Measurements from ENCODE around the gene LGI4. TPM values are rescaled to one million over a fixed set of nuclear protein-coding genes. Genes with fewer than 3 reads are reported as not detected.
A peak's percentile ranks its signal among the peaks of the same experiment; 100 is the strongest.

The LGI4 gene
- polyA plus RNA-seq, 1 experiment, result 0.25 TPM

GRCh38 chr19:35143818-35144217, 9.0 kb upstream of the LGI4 start:
- no peak for DNase-seq (ENCODE audit: low read depth)
- CTCF ChIA-PET, result interaction anchor here (0.7 to 4.8 kb wide), 4 partner anchors 10 to 121 kb away, joined by 3 to 41 read pairs (median 7); partner anchors contain the start of genes FXYD3 and FXYD5
- POLR2A ChIA-PET, result no interaction called here
- H3K27me3 ChIP-seq (ENCODE audit: control insufficient read depth, insufficient read depth, low read length), result peaks cover 2% of the 10 kb centered on the region; the same call in 1 of the 2 replicates
- no peak overlapping the region for H3K4me3 ChIP-seq (ENCODE audit: low read depth, low read length)
- TF ChIP-seq, protein P1, sequence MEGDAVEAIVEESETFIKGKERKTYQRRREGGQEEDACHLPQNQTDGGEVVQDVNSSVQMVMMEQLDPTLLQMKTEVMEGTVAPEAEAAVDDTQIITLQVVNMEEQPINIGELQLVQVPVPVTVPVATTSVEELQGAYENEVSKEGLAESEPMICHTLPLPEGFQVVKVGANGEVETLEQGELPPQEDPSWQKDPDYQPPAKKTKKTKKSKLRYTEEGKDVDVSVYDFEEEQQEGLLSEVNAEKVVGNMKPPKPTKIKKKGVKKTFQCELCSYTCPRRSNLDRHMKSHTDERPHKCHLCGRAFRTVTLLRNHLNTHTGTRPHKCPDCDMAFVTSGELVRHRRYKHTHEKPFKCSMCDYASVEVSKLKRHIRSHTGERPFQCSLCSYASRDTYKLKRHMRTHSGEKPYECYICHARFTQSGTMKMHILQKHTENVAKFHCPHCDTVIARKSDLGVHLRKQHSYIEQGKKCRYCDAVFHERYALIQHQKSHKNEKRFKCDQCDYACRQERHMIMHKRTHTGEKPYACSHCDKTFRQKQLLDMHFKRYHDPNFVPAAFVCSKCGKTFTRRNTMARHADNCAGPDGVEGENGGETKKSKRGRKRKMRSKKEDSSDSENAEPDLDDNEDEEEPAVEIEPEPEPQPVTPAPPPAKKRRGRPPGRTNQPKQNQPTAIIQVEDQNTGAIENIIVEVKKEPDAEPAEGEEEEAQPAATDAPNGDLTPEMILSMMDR (IDR thresholded peaks at IDR 0.05; ENCODE audit: insufficient read depth, low read depth, low read length), result no peak
- H3K36me3 ChIP-seq (ENCODE audit: control insufficient read depth, insufficient read depth, low read length), result no peaks in the 10 kb centered on the region

- peaks cover 2% of the 10 kb centered on the region; the same call in 1 of the 2 replicates for H3K27me3 ChIP-seq (ENCODE audit: control insufficient read depth, insufficient read depth, low read length)
- ChIA-PET POLR2A (interaction anchor here (0.6 kb wide), 1 partner anchor 18 kb away, joined by 6 read pairs; no protein-coding TSS in a partner anchor), CTCF (interaction anchor here (0.7 to 4.8 kb wide), 7 partner anchors 10 to 171 kb away, joined by 3 to 41 read pairs (median 7); partner anchors contain the start of genes FXYD3 and FXYD5)
These were observed 8.4 kb upstream of the LGI4 start, which contains the start of gene FXYD7 for GRCh38 chr19:35143231-35143715. FXYD7 (plus strand) TSS chr19:35143255; CDS start chr19:35143334, 79 bp downstream.

DNA sequence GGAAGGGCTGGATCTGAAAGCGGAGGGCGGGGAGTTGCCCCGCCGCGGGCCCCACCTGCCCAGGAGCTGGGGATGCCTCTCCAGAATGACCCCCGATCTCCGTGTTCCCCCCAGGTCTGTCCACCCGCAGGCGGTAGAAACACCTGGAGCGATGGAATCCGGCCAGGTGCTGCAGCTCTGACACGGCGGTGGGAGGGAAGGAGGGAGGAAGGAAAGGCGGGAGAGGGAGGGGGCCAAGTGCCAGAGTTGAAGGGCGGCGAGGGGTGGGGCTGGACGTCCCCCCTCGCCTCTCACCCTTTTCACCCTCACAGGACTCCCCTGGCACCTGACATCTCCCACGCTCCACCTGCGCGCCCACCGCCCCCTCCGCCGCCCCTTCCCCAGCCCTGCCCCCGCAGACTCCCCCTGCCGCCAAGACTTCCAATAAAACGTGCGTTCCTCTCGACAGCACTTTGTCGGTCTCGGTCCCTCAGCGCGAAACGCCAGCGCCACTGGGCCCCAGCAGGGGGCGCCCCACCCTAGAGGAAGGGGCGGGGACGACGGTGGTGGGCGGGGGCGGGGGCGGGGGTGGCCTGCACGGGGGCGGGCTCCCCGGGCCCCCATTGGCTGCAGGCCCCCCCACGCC, 7.9 kb upstream of the LGI4 start:
- DNase-seq (ENCODE audit: low read depth), result no peak
- TF ChIP-seq, protein P1 (IDR thresholded peaks at IDR 0.05; ENCODE audit: insufficient read depth, low read depth, low read length), result peak; percentile 61
- H3K27me3 ChIP-seq (ENCODE audit: control insufficient read depth, insufficient read depth, low read length), result peaks cover 2% of the 10 kb centered on the region; the same call in 1 of the 2 replicates
- no peaks in the 10 kb centered on the region for H3K36me3 ChIP-seq (ENCODE audit: control insufficient read depth, insufficient read depth, low read length)
- POLR2A ChIA-PET, result interaction anchor here (0.6 kb wide), 1 partner anchor 19 kb away, joined by 6 read pairs; no protein-coding TSS in a partner anchor
- peak overlapping the region; percentile 8; the same call in 1 of the 2 replicates for H3K4me3 ChIP-seq (ENCODE audit: low read depth, low read length)
- CTCF ChIA-PET, result interaction anchor here (0.6 to 4.8 kb wide), 21 partner anchors 10 to 353 kb away, joined by 3 to 41 read pairs (median 5); partner anchors contain the start of genes FXYD3 and FXYD5

More at GRCh38 chr19:35143231-35143715, 8.4 kb upstream of the LGI4 start, which contains the start of gene FXYD7:
- Histone ChIP-seq H3K4me3 (ENCODE audit: low read depth, low read length) (peak within 1 kb of the TSS; percentile 8; the same call in 1 of the 2 replicates), H3K36me3 (ENCODE audit: control insufficient read depth, insufficient read depth, low read length) (no peaks in the 10 kb centered on the region)
- DNase-seq (ENCODE audit: low read depth), result no peak
- TF ChIP-seq, protein P1 (IDR thresholded peaks at IDR 0.05; ENCODE audit: insufficient read depth, low read depth, low read length), result 0 out of 2 replicates have a peak, but pooled peaks have one; percentile 4

GRCh38 chr19:35141837-35142605, 7.2 kb upstream of the LGI4 start:
- Histone ChIP-seq H3K36me3 (ENCODE audit: control insufficient read depth, insufficient read depth, low read length) (no peaks in the 10 kb centered on the region), H3K4me3 (ENCODE audit: low read depth, low read length) (no peak overlapping the region), H3K27me3 (ENCODE audit: control insufficient read depth, insufficient read depth, low read length) (peaks cover 2% of the 10 kb centered on the region; the same call in 1 of the 2 replicates)
- CTCF ChIA-PET, result interaction anchor here (0.6 to 4.8 kb wide), 23 partner anchors 11 to 353 kb away, joined by 3 to 41 read pairs (median 4); partner anchors contain the start of genes FXYD3 and FXYD5
- POLR2A ChIA-PET, result no interaction called here
- TF ChIP-seq, protein P1 (IDR thresholded peaks at IDR 0.05; ENCODE audit: insufficient read depth, low read depth, low read length), result no peak
- no peak for DNase-seq (ENCODE audit: low read depth)

Measured in BJ (cell line).